HCT116 (cell line): ENCODE measurements around the gene POT1. TPM values are rescaled to one million over a fixed set of nuclear protein-coding genes. Genes with fewer than 3 reads are reported as not detected.

Experiments used
- ATAC-seq: fragments of 200-7000 bp; cut with Tn5 transposase; 2 replicates; pipeline ENCODE4 v1.9.1; 2020; ENCODE audit warnings: mild to moderate bottlenecking, moderate library complexity
- BruUV-seq: library from RNA; stranded (reverse); fragments of 400-500 nt; replicated peaks from 2 replicates; lab custom pipeline; 2021; lab: Mats Ljungman, UMichigan
- CTCF ChIA-PET: fragments of 300-600 bp; sonication (Branson Sonifier 250); formaldehyde crosslinking; loops from one replicate; lab custom pipeline; 2021; ENCODE audit warnings: antibody characterized with exemption; lab: Charles Lee
- POLR2A ChIA-PET: fragments of 300-600, 350-600 bp; sonication (Branson Sonifier 250); formaldehyde crosslinking; loops from one replicate; lab custom pipeline; 2021; ENCODE audit warnings: antibody characterized with exemption; lab: Charles Lee
- RAD21 ChIA-PET, 2 experiments: fragments of 300-600 bp; sonication (Branson Sonifier 250); formaldehyde crosslinking; loops; one replicate each; lab custom pipeline; 2023; ENCODE audit warnings: low total read pairs in 2 of 2; ENCODE audit not compliant: uncharacterized antibody in 2 of 2, unreplicated experiment in 2 of 2, low non-redundant PET in 1 of 2; lab: Charles Lee
- DNase-seq: peaks from one replicate; pipeline ENCODE4 v3.0.0-alpha.2; 2010; ENCODE audit warnings: low read depth, low spot score
- H2AFZ ChIP-seq: fragments of 200-600 bp; shearing (Covaris generic), sonication (generic); 2 replicates; pipeline ENCODE4 v1.6.1; 2017; ENCODE audit warnings: low read depth, mixed run types, mixed read lengths, antibody characterized with exemption, low read length; ENCODE audit not compliant: poor library complexity, severe bottlenecking
- H3K27ac ChIP-seq: 2 replicates; pipeline ENCODE4 v1.5.1; 2012; ENCODE audit warnings: low read depth, low read length
- H3K27me3 ChIP-seq: fragments of 200-600 bp; sonication (generic); 2 replicates; pipeline ENCODE4 v1.6.1; 2016; ENCODE audit warnings: mixed run types, low read length, mixed read lengths; ENCODE audit not compliant: insufficient read depth
- H3K36me3 ChIP-seq, 2 experiments: fragments of 200-500 bp in 1 of 2; fragments of 200-600 bp in 1 of 2; sonication (Bioruptor generic) in 1 of 2; sonication (generic) in 1 of 2; 2 replicates each; pipeline versions ENCODE4 v1.5.1 to v1.6.1; 2014 to 2016; ENCODE audit warnings: low read length in 2 of 2, inconsistent platforms in 1 of 2, mixed read lengths in 1 of 2, mixed run types in 1 of 2; ENCODE audit not compliant: insufficient read depth in 2 of 2, control insufficient read depth in 1 of 2
- H3K4me1 ChIP-seq, 2 experiments: fragments of 200-600 bp in 1 of 2; sonication (generic) in 1 of 2; 2 replicates each; pipeline versions ENCODE4 v1.5.1 to v1.6.1; 2012 to 2017; ENCODE audit warnings: low read length in 2 of 2, inconsistent platforms in 1 of 2, mild to moderate bottlenecking in 1 of 2, mixed read lengths in 1 of 2, mixed run types in 1 of 2, moderate library complexity in 1 of 2; ENCODE audit not compliant: insufficient read depth in 2 of 2, control insufficient read depth in 1 of 2
- H3K4me2 ChIP-seq: fragments of 200-600 bp; sonication (generic); 2 replicates; pipeline ENCODE4 v1.6.1; 2017; ENCODE audit warnings: mixed run types, low read length, mixed read lengths
- H3K4me3 ChIP-seq, 2 experiments: fragments of 200-600 bp in 1 of 2; sonication (generic) in 1 of 2; replicated peaks in 1 of 2; 2 replicates each; pipeline ENCODE4 v1.5.1; 2011 to 2016; ENCODE audit warnings: low read length in 2 of 2, control low read depth in 1 of 2, low read depth in 1 of 2, mild to moderate bottlenecking in 1 of 2, mixed read lengths in 1 of 2, mixed run types in 1 of 2
- H3K79me2 ChIP-seq: fragments of 200-600 bp; sonication (generic); 2 replicates; pipeline ENCODE4 v1.6.1; 2017; ENCODE audit warnings: mild to moderate bottlenecking, mixed run types, low read length, moderate library complexity, mixed read lengths; ENCODE audit not compliant: insufficient read depth
- H3K9ac ChIP-seq: fragments of 200-600 bp; sonication (generic); 2 replicates; pipeline ENCODE4 v1.6.1; 2016; ENCODE audit warnings: low read length, mixed read lengths
- H3K9me2 ChIP-seq: fragments of 200-600 bp; sonication (generic), shearing (Covaris generic); 2 replicates; pipeline ENCODE4 v1.6.1; 2017; ENCODE audit warnings: mixed run types, mild to moderate bottlenecking, moderate library complexity; ENCODE audit not compliant: insufficient read depth
- H3K9me3 ChIP-seq, 2 experiments: fragments of 200-500 bp in 1 of 2; fragments of 200-600 bp in 1 of 2; sonication (Bioruptor generic) in 1 of 2; sonication (generic) in 1 of 2; 2 replicates each; pipeline ENCODE4 v1.6.1; 2014 to 2017; ENCODE audit warnings: low read length in 2 of 2, mixed read lengths in 2 of 2, inconsistent platforms in 1 of 2, low read depth in 1 of 2, mild to moderate bottlenecking in 1 of 2, mixed run types in 1 of 2, moderate library complexity in 1 of 2; ENCODE audit not compliant: control insufficient read depth in 1 of 2, insufficient read depth in 1 of 2
- H4K20me1 ChIP-seq: fragments of 200-600 bp; sonication (generic), shearing (Covaris generic); 2 replicates; pipeline ENCODE4 v1.6.1; 2017; ENCODE audit warnings: mixed run types, mild to moderate bottlenecking, moderate library complexity; ENCODE audit not compliant: insufficient read depth
- ATF3 ChIP-seq: IDR thresholded peaks from 2 replicates; pipeline ENCODE4 v1.6.1; 2012
- CBX3 ChIP-seq: IDR thresholded peaks from 2 replicates; pipeline ENCODE4 v1.6.1; 2012; ENCODE audit warnings: low read depth
- CEBPB ChIP-seq: IDR thresholded peaks from 2 replicates; pipeline ENCODE4 v1.6.1; 2012; ENCODE audit warnings: low read depth
- CTCF ChIP-seq, 3 experiments: fragments of 200-600 bp in 1 of 3; sonication (generic) in 1 of 3; IDR thresholded peaks in 2 of 3; conservative IDR thresholded peaks in 1 of 3; 2 replicates each; pipeline ENCODE4 v1.5.1; 2012 to 2017; ENCODE audit warnings: low read depth in 2 of 3, low read length in 2 of 3, antibody characterized with exemption in 1 of 3, borderline replicate concordance in 1 of 3, control low read depth in 1 of 3, mild to moderate bottlenecking in 1 of 3, mixed read lengths in 1 of 3, mixed run types in 1 of 3, moderate library complexity in 1 of 3; ENCODE audit not compliant: insufficient read depth in 1 of 3
- EGR1 ChIP-seq: IDR thresholded peaks from 2 replicates; pipeline ENCODE4 v1.6.1; 2012; ENCODE audit warnings: low read depth
- EZH2 ChIP-seq: fragments of 200-600 bp; sonication (generic); IDR thresholded peaks from 2 replicates; pipeline ENCODE4 v1.6.1; 2017; ENCODE audit warnings: antibody characterized with exemption, mixed run types
- FOSL1 ChIP-seq: IDR thresholded peaks from 2 replicates; pipeline ENCODE4 v1.6.1; 2012; ENCODE audit warnings: low read depth
- JUND ChIP-seq: IDR thresholded peaks from 2 replicates; pipeline ENCODE4 v1.6.1; 2012
- MAX ChIP-seq: IDR thresholded peaks from 2 replicates; pipeline ENCODE4 v1.6.1; 2012
- POLR2A ChIP-seq: IDR thresholded peaks from 2 replicates; pipeline ENCODE4 v1.7.0; 2011; ENCODE audit warnings: borderline replicate concordance; ENCODE audit not compliant: insufficient read depth, insufficient read length; ENCODE audit errors: extremely low read depth
- RAD21 ChIP-seq: IDR thresholded peaks from 2 replicates; pipeline ENCODE4 v1.6.1; 2012; ENCODE audit warnings: low read depth, mild to moderate bottlenecking
- SP1 ChIP-seq: IDR thresholded peaks from 2 replicates; pipeline ENCODE4 v1.6.1; 2012; ENCODE audit warnings: low read depth
- SRF ChIP-seq: IDR thresholded peaks from 2 replicates; pipeline ENCODE4 v1.6.1; 2012; ENCODE audit warnings: low read depth
- YY1 ChIP-seq: IDR thresholded peaks from 2 replicates; pipeline ENCODE4 v1.6.1; 2011; ENCODE audit warnings: low read length, low read depth, moderate library complexity, mild to moderate bottlenecking; ENCODE audit not compliant: insufficient replicate concordance; ENCODE audit errors: extremely low read depth
- ZFX ChIP-seq: fragments of 450-650 bp; IDR thresholded peaks from 2 replicates; pipeline ENCODE4 v1.6.1; 2017
- ZNF274 ChIP-seq: fragments of 200-500 bp; sonication (Bioruptor generic); IDR thresholded peaks from 2 replicates; pipeline ENCODE4 v1.6.1; 2014; ENCODE audit warnings: mild to moderate bottlenecking, low read depth, low read length, inconsistent platforms
- intact Hi-C: fragments of 100-400 bp; cut with micrococcal nuclease; formaldehyde crosslinking; loops from 2 replicates; pipeline ENCODE4 v1.10.0; 2022
- total RNA-seq: library from RNA; stranded (reverse); gene quantifications from one replicate; pipeline ENCODE4 v1.2.1, GENCODE V29; 2021; ENCODE audit not compliant: unreplicated experiment

POT1 gene
- total RNA-seq, 1 experiment from 2014 or later: 19.5 TPM

GRCh38 chr7:124938128-124938527 is 8.5 kb upstream of the POT1 start (continued):
- TF ChIP-seq RAD21 (no peak), ATF3 (no peak), ZFX (no peak), JUND (no peak), EGR1 (no peak), ZNF274 (no peak), MAX (no peak), SRF (no peak)
- TF ChIP-seq, all 23 proteins: peak for 0

GRCh38 chr7:124937076-124937475 is 7.5 kb upstream of the POT1 start:
- TF ChIP-seq ZFX: no peak
- TF ChIP-seq POLR2A: no peak
- no peak for TF ChIP-seq FOSL1
- TF ChIP-seq, all 23 proteins: peak for 0

GRCh38 chr7:124934841-124935240 is 5.2 kb upstream of the POT1 start:
- intact Hi-C loops: no loop called here
- CTCF ChIA-PET: no interaction called here
- no peak for TF ChIP-seq SRF
- no peak for TF ChIP-seq CBX3
- TF ChIP-seq EZH2: no peak
- no peak for TF ChIP-seq POLR2A
- TF ChIP-seq YY1: no peak
- no peak for TF ChIP-seq JUND
- TF ChIP-seq FOSL1: no peak
- no peak for TF ChIP-seq EGR1
- TF ChIP-seq ATF3: no peak
- no peak for TF ChIP-seq CTCF (IDR thresholded peaks at IDR 0.05 in 2 of 3, conservative IDR thresholded peaks at IDR 0.05 in 1 of 3; ENCODE audit: borderline replicate concordance in 1 of 3, insufficient read depth in 1 of 3, low read depth in 2 of 3, low read length in 2 of 3)
- no peak for TF ChIP-seq SP1
- no peak for TF ChIP-seq MAX
- no peak for TF ChIP-seq CEBPB
- TF ChIP-seq RAD21: no peak

More at GRCh38 chr7:124937076-124937475, 7.5 kb upstream of the POT1 start:
- POLR2A ChIA-PET: no interaction called here
- H4K20me1 ChIP-seq: no peaks in the 10 kb centered on the region
- no peaks in the 10 kb centered on the region for H3K79me2 ChIP-seq
- no peaks in the 10 kb centered on the region for H3K9me2 ChIP-seq
- no peak for ATAC-seq
- H3K27me3 ChIP-seq: no peaks in the 10 kb centered on the region
- H3K4me2 ChIP-seq: no peak overlapping the region
- H3K36me3 ChIP-seq: no peaks in the 10 kb centered on the region
- H3K4me3 ChIP-seq: no peak overlapping the region
- no peak overlapping the region for H3K9ac ChIP-seq
- H2AFZ ChIP-seq: no peak overlapping the region
- BruUV-seq: no TSS peak
- no peaks in the 10 kb centered on the region for H3K4me1 ChIP-seq
- no peak for DNase-seq
- no peaks in the 10 kb centered on the region for H3K9me3 ChIP-seq
- CTCF ChIA-PET: no interaction called here
- RAD21 ChIA-PET: no interaction called here
- no peak overlapping the region for H3K27ac ChIP-seq
- intact Hi-C loops: no loop called here

More at GRCh38 chr7:124934841-124935240, 5.2 kb upstream of the POT1 start:
- no peaks in the 10 kb centered on the region for H3K9me3 ChIP-seq
- ATAC-seq: no peak
- no peaks in the 10 kb centered on the region for H3K36me3 ChIP-seq
- H3K4me2 ChIP-seq: no peak overlapping the region
- BruUV-seq: no TSS peak
- no peak overlapping the region for H3K27ac ChIP-seq
- H3K9me2 ChIP-seq: no peaks in the 10 kb centered on the region
- H3K4me1 ChIP-seq: peaks cover 0 to 3% of the 10 kb centered on the region in 2 experiments; a peak in 1 of 4 replicates
- no peak overlapping the region for H3K4me3 ChIP-seq
- no peaks in the 10 kb centered on the region for H3K79me2 ChIP-seq
- no peak overlapping the region for H2AFZ ChIP-seq
- H4K20me1 ChIP-seq: no peaks in the 10 kb centered on the region
- RAD21 ChIA-PET: no interaction called here
- no peak overlapping the region for H3K9ac ChIP-seq
- DNase-seq: no peak
- no peaks in the 10 kb centered on the region for H3K27me3 ChIP-seq
- POLR2A ChIA-PET: no interaction called here
